NCI-H2107 treated with DMSO at 0.1 percent for 48 hours (cell line): ENCODE measurements around the gene CAAP1.
"Not testable (repeated sequence)": the region's sequence is repeated elsewhere in the genome, so short reads cannot be mapped to it uniquely, and the experiment has no call there.

Experiments used
- DNase-seq: peaks from one replicate; lab custom pipeline; 2025; ENCODE audit not compliant: unreplicated experiment; lab: John Stamatoyannopoulos, UW

CAAP1 gene

DNA sequence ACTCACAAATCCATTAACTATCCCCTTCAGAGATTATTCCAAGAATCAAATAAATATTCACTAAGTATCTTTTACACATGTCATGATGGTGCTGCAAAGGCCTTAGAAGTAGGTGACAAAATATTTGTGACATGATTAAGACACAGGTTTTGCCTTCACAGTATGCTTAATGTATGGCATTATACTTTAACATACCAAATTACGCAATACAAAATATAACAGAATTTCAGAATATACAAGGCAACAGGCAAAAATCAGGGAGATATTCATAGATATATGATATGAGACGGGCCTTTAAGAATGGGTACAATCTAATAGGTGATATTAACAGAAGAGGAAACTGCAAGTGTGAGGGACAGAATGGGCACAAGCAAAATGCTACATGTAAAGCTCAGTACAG, 41.6 kb downstream of the CAAP1 start:
- no peak for DNase-seq

- DNase-seq, result no peak
These were observed 58.8 kb downstream of the CAAP1 start for GRCh38 chr9:26833792-26834191.

DNA sequence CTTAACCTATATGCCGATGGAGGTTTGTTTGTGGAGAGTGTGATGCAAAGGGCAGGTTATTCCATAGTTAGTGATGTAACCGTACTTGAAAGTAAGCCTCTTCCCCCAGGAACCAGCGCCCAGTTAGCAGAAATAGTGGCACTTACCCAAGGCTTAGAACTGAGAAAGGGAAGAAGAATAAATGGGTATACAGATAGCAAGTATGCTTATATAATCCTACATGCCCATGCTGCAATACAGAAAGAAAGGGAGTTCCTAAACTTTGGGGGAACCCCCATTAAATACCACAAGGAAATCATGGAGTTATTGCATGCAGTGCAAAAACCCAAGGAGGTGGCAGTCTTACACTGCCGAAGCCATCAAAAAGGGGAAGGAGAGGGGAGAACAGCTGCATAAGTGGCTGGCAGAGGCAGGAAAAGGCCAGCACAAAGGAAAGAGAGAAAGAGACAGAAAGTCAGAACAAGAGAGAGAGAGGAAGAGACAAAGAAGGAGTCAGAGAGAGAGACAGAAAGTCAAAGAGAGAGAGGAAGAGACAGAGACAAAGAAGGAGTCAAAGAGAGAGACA, 64.1 kb downstream of the CAAP1 start:
- not testable (repeated sequence) for DNase-seq

GRCh38 chr9:26814799-26815198, 77.8 kb downstream of the CAAP1 start:
- no peak for DNase-seq

- DNase-seq, result peak; percentile 6
These were observed 79.4 kb downstream of the CAAP1 start for GRCh38 chr9:26813247-26813646.

- DNase-seq, result no peak
These were observed 80.4 kb downstream of the CAAP1 start for GRCh38 chr9:26812217-26812616.

GRCh38 chr9:26811106-26811505, 81.5 kb downstream of the CAAP1 start:
- DNase-seq, result no peak

- no peak for DNase-seq
These were observed 82.8 kb downstream of the CAAP1 start for GRCh38 chr9:26809795-26810194.

DNA sequence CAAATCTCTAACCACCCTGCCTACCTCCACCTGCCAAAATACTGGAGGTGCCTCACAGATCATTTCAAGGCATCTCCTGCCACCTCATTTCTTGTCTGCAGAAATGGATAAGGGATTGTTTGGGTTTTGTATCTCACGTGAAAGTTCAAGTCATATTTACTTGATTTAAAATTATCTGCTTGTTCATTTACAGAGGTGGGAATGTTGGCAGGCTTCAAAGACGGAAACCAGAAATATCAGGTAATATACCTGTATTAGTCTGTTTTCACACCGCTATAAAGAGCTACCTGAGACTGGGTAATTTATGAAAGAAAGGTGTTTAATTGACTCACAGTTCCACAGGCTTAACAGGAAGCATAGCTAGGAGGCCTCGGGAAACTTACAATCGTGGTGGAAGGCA, 85.4 kb downstream of the CAAP1 start:
- no peak for DNase-seq

DNA sequence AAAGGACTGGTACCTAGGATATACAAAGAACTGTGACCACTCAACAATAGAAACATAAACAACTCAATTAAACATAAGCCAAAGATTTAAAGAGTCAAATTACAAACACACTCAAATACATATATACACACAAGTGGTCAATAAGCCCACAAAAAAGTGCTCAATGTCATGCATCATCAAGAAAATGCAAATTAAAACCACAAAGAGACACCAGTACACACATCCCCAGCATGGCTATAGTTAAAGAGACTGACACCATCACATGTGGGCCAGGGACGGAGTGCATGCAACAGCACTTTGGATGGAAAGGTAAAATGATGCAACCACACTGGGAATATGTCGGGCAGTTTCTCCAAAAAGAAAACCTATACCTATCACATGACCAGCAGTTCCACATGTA, 89.7 kb downstream of the CAAP1 start:
- peak; percentile 23 for DNase-seq

DNA sequence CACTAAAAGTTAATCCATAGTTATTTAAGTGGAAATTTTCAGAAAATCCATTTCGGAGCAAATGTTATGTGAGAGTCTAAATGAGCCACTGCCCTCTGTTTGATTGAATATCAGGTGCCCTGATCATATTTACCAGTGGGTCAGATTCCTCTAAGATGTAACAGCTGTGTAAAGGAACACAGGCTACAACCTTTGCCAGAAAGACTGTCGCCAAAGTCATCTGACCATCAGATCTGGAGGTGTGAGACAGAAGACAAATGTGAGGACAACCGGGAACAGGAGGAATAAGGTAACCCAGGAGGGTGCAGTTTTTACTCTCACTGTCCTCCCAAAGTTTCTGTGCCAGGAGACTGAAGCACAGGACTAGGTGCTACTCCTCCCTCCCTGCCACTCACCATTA, 90.8 kb downstream of the CAAP1 start:
- DNase-seq, result no peak

DNA sequence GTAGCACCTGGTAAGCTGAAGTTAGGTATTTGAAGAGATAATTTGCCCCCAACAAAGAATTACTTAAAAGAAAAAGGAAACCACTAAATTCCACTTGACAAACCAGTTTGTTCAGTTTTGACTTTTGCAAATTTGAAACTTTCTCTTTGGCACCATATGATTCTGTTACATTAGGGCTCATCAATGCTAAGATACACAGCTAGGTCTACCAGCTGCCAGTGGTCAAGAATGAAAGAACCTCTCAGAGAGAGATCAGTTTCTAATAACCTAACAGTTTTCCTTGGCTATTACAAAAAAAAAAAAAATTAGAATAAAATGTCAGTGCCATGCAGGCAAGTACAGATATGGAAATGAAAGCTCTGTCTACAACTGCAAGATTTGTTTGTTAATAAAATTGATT, 92.3 kb downstream of the CAAP1 start:
- DNase-seq, result no peak

DNA sequence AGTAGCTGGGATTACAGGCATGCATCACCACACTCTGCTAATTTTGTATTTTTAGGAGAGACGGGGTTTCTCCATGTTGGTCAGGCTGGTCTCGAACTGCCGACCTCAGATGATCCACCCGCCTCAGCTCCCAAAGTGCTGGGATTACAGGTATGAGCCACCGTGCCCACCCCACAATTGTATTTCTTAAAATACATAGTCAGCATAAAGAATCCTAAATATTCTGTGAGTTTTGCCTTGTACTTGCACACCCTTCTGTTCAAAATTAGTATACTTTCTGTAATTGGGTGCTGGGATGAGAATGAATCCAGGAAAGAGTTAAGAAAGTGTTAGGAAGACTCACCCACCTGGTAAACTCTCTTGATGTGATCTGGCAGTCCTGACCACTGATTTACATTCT, 101.3 kb downstream of the CAAP1 start:
- DNase-seq, result no peak
